ENCODE results near the gene HDAC4. TPM values are rescaled to one million over a fixed set of nuclear protein-coding genes. Genes with fewer than 3 reads are reported as not detected.

HDAC4 gene
- total and polyA plus RNA-seq, 12 donors, result 3.7 to 40.0 (median 25.5) TPM

DNA sequence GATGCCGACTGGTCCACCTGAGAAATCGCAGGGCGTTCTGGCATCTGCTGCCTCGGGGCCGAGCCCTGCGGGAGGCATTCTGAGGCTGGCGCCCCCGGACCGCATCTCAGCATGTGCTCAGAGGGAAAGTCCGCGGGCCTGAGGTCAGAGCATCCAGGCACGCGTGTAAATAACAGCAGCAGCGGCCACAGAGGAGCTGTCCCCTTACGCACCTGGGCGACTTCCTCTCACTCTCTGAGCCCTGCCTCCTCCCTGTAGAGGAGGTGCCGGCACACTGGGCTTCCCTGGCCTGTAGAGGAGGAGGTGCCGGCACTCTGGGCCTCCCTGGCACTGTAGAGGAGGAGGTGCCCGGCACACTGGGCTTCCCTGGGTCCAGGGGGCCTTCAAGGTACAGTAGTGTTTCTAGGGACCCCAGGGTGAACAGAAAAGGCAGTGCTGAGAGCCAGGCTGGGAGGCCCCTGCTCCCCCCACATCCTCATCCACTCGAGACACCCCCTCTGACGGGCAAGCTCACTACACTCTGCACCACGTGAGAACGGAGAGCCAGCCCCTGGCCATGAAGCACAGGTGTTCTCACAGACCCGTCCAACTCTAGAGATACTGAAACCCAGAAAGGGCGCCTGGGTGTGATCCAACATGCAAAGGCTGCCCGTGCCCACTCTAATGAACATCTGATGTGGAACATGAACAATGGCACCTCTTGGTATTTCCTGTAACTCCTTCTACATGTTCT is 263.5 kb downstream of the HDAC4 start:
- no peak for DNase-seq

DNA sequence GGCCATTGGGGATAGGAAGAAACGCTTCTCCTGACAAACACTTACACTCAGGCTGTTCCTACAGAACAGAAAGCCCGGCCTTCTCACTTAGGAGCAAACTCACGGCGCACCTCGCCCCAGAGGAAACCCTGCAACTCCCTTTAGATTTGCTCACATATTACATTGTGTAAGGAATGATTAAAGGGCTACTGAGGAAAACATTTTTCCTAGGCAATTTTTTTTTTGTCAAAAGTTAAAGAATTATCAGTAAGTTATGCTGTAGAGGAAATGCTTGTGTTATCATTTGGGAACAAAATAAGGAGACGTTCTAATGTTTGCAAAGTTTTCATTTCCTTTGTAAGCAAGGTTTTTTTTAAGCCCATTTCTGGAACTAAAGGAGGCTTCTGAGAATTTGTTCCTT is 264.1 kb downstream of the HDAC4 start:
- WGBS, 2 donors, result 79 to 81% methylated on average over 6 of the region's 6 CpGs
- Histone ChIP-seq H3K9me3 (peaks cover 0 to 6% (median 0%) of the 10 kb centered on the region in 11 donors), H3K27me3 (no peaks in the 10 kb centered on the region), H3K4me3 (no peak overlapping the region), H3K27ac (peak overlapping the region in 1 of 10 donors; percentile 25), H3K36me3 (peaks cover 0 to 100% (median 44%) of the 10 kb centered on the region in 9 donors), H3K4me1 (peaks cover 0 to 10% (median 4%) of the 10 kb centered on the region in 9 donors)
- ATAC-seq (no peak), DNase-seq (no peak)
- TF ChIP-seq, protein P1, sequence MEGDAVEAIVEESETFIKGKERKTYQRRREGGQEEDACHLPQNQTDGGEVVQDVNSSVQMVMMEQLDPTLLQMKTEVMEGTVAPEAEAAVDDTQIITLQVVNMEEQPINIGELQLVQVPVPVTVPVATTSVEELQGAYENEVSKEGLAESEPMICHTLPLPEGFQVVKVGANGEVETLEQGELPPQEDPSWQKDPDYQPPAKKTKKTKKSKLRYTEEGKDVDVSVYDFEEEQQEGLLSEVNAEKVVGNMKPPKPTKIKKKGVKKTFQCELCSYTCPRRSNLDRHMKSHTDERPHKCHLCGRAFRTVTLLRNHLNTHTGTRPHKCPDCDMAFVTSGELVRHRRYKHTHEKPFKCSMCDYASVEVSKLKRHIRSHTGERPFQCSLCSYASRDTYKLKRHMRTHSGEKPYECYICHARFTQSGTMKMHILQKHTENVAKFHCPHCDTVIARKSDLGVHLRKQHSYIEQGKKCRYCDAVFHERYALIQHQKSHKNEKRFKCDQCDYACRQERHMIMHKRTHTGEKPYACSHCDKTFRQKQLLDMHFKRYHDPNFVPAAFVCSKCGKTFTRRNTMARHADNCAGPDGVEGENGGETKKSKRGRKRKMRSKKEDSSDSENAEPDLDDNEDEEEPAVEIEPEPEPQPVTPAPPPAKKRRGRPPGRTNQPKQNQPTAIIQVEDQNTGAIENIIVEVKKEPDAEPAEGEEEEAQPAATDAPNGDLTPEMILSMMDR (IDR thresholded peaks at IDR 0.05), result no peak
- intact Hi-C loops (cut with DNase I), result no loop called here

More for the DNA sequence above, 263.5 kb downstream of the HDAC4 start:
- H3K36me3 ChIP-seq, result peaks cover 0 to 100% (median 44%) of the 10 kb centered on the region in 9 donors
- no peaks in the 10 kb centered on the region for H3K27me3 ChIP-seq
- peak; percentile 43 to 83 (median 64) for ATAC-seq
- H3K4me1 ChIP-seq, result peaks cover 0 to 10% (median 4%) of the 10 kb centered on the region in 9 donors
- no peak overlapping the region for H3K4me3 ChIP-seq
- intact Hi-C loops (cut with DNase I), result no loop called here
- H3K27ac ChIP-seq, result peak overlapping the region in 1 of 10 donors; percentile 25
- WGBS, 2 donors, result 67 to 71% methylated on average over 26 of the region's 26 CpGs
- TF ChIP-seq, protein P1 (IDR thresholded peaks at IDR 0.05), result no peak
- peaks cover 0 to 6% (median 0%) of the 10 kb centered on the region in 11 donors for H3K9me3 ChIP-seq

DNA sequence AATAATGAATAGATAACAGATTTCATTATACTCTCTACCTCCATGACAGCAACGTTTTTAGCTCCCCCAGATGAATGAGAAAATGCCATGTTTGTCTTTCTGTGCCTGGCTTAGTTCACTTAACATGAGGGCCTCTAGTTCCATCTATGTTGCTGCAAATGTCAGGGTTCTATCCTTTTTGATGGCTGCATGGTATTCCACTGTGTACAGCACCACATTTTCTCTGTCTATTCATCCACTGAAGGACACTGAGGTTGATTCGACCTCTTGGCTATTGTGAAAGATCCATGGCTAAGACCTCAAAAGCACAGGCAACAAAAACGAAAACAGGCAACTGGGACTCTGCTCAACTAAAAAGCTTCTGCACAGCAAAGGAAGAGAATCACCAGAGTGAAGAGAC is 264.6 kb downstream of the HDAC4 start:
- TF ChIP-seq, protein P1 (IDR thresholded peaks at IDR 0.05), result no peak
- Histone ChIP-seq H3K27ac (no peak overlapping the region), H3K4me1 (peaks cover 0 to 10% (median 4%) of the 10 kb centered on the region in 9 donors), H3K27me3 (no peaks in the 10 kb centered on the region), H3K9me3 (peaks cover 0 to 6% (median 0%) of the 10 kb centered on the region in 11 donors), H3K4me3 (no peak overlapping the region), H3K36me3 (peaks cover 0 to 100% (median 44%) of the 10 kb centered on the region in 9 donors)
- 88 to 90% methylated on average over 3 of the region's 3 CpGs for WGBS, 2 donors
- ATAC-seq (no peak), DNase-seq (no peak)
- intact Hi-C loops (cut with DNase I), result no loop called here

DNA sequence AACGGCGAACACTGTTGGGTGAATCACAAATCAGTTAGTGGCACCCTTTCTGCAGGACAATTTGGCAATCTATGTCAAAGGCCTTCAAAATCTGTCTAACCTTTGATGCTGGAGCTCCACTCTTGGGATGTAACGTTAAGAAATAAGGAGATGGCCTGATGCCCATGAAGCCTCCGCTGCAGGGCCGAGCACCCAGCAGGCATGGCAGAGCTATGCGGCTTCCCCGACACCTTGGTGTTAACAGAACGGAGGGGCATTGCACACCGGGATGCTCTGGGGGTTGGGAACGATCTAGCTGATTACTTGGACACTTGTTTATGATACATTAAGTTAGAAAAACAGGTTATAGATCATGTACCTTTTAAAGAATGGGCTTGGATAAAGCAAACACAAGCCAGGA is 265.3 kb downstream of the HDAC4 start:
- Histone ChIP-seq H3K36me3 (peaks cover 0 to 100% (median 44%) of the 10 kb centered on the region in 9 donors), H3K9me3 (peaks cover 0 to 6% (median 0%) of the 10 kb centered on the region in 11 donors), H3K27ac (no peak overlapping the region), H3K27me3 (no peaks in the 10 kb centered on the region), H3K4me3 (no peak overlapping the region), H3K4me1 (peaks cover 0 to 10% (median 4%) of the 10 kb centered on the region in 9 donors)
- 95% methylated on average over 10 of the region's 10 CpGs for WGBS, 2 donors
- DNase-seq (no peak), ATAC-seq (no peak)
- TF ChIP-seq, protein P1 (IDR thresholded peaks at IDR 0.05), result no peak
- intact Hi-C loops (cut with DNase I), result no loop called here
